K562 (cell line): Measurements from ENCODE around the gene ABHD4. TPM values are rescaled to one million over a fixed set of nuclear protein-coding genes. Genes with fewer than 3 reads are reported as not detected.

Experiments used
- ATAC-seq: fragments of 200-7000 bp; cut with Tn5 transposase; 3 replicates; pipeline ENCODE4 v1.9.1; 2020; ENCODE audit warnings: moderate library complexity
- BruUV-seq: library from RNA; stranded (reverse); fragments of 400-500 nt; replicated peaks from 2 replicates; lab custom pipeline; 2021; lab: Mats Ljungman, UMichigan
- CTCF ChIA-PET: fragments of 300-600 bp; formaldehyde crosslinking; extraction: SDS; loops from one replicate; lab custom pipeline; 2021; ENCODE audit warnings: low intra/inter-chr PET ratio; lab: Yijun Ruan, JAX
- POLR2A ChIA-PET: fragments of 300-600, 350-650 bp; sonication (Branson Sonifier 250); formaldehyde crosslinking; extraction: SDS; loops from one replicate; lab custom pipeline; 2021; ENCODE audit warnings: antibody characterized with exemption, inconsistent platforms; lab: Yijun Ruan, JAX
- DNase-seq, 4 experiments: peaks; one replicate each; pipeline versions ENCODE4 v3.0.0 to v3.0.0-alpha.2; 2011 to 2018; ENCODE audit warnings: low spot score in 3 of 4, mixed read lengths in 3 of 4; ENCODE audit errors: extremely low read depth in 1 of 4
- FAIRE-seq: peaks from 2 replicates; lab custom pipeline; 2011; peaks lifted over from hg19 to GRCh38; lab: Jason Lieb, UNC
- H2AFZ ChIP-seq: 2 replicates; pipeline ENCODE4 v1.6.0; 2011; ENCODE audit warnings: low read depth, low read length, control low read depth, inconsistent platforms
- H3K27ac ChIP-seq: fragments of 200-600 bp; 3 replicates; pipeline ENCODE4 v1.8.0; 2011; ENCODE audit warnings: low read depth, mild to moderate bottlenecking, control low read depth, inconsistent platforms, low read length, moderate library complexity, mixed read lengths; ENCODE audit errors: extremely low read depth
- H3K27me3 ChIP-seq, 2 experiments: fragments of 300-600 bp in 1 of 2; 2 replicates in 1 of 2; 3 replicates in 1 of 2; pipeline versions ENCODE4 v1.6.0 to v1.8.0; 2011; ENCODE audit warnings: inconsistent platforms in 2 of 2, low read length in 2 of 2, mild to moderate bottlenecking in 1 of 2, mixed read lengths in 1 of 2, moderate library complexity in 1 of 2; ENCODE audit not compliant: control insufficient read depth in 2 of 2, insufficient read depth in 2 of 2
- H3K36me3 ChIP-seq: fragments of 300-600 bp; 3 replicates; pipeline ENCODE4 v1.8.0; 2011; ENCODE audit warnings: mild to moderate bottlenecking, low read length, inconsistent platforms; ENCODE audit not compliant: control insufficient read depth, insufficient read depth
- H3K4me1 ChIP-seq, 2 experiments: fragments of 200-600 bp in 1 of 2; replicated peaks in 1 of 2; 2 replicates in 1 of 2; 3 replicates in 1 of 2; pipeline versions ENCODE4 v1.5.1 to v1.8.0; 2011; ENCODE audit warnings: inconsistent platforms in 2 of 2, low read length in 2 of 2, mild to moderate bottlenecking in 1 of 2, mixed read lengths in 1 of 2, moderate library complexity in 1 of 2; ENCODE audit not compliant: control insufficient read depth in 2 of 2, insufficient read depth in 2 of 2
- H3K4me2 ChIP-seq: 2 replicates; pipeline ENCODE4 v1.6.1; 2011; ENCODE audit warnings: low read length, control low read depth, inconsistent platforms, mixed read lengths; ENCODE audit not compliant: insufficient read depth
- H3K4me3 ChIP-seq: fragments of 200-600 bp; sonication (generic), shearing (Covaris generic); 2 replicates; pipeline ENCODE4 v1.5.1; 2016; ENCODE audit warnings: control low read depth, inconsistent platforms
- H3K79me2 ChIP-seq: fragments of 200-600 bp; 3 replicates; pipeline ENCODE4 v1.8.0; 2011; ENCODE audit warnings: low read length, inconsistent platforms; ENCODE audit not compliant: control insufficient read depth, insufficient read depth
- H3K9ac ChIP-seq, 2 experiments: 2 replicates each; pipeline versions ENCODE4 v1.6.0 to v1.6.1; 2011; ENCODE audit warnings: low read depth in 2 of 2, low read length in 2 of 2, control low read depth in 1 of 2, inconsistent platforms in 1 of 2, mild to moderate bottlenecking in 1 of 2, mixed read lengths in 1 of 2; ENCODE audit not compliant: insufficient read depth in 1 of 2
- H3K9me1 ChIP-seq: one replicate; pipeline ENCODE4 v1.6.0; 2011; ENCODE audit warnings: inconsistent platforms, mild to moderate bottlenecking, low read length, moderate library complexity; ENCODE audit not compliant: control insufficient read depth, insufficient read depth
- H3K9me3 ChIP-seq: replicated peaks from 2 replicates; pipeline ENCODE4 v1.5.1; 2011; ENCODE audit warnings: low read depth, low read length, inconsistent platforms; ENCODE audit not compliant: control insufficient read depth, insufficient read depth
- H4K20me1 ChIP-seq: replicated peaks from 2 replicates; pipeline ENCODE4 v1.6.1; 2011; ENCODE audit warnings: low read length, inconsistent platforms, mixed read lengths; ENCODE audit not compliant: control insufficient read depth, insufficient read depth
- WGBS: fragments of 100-300 bp; shearing (Covaris generic); methylation state at CpG from one replicate; pipeline ENCODE4 v1.1.6; 2016; ENCODE audit warnings: low coverage, mixed read lengths; ENCODE audit not compliant: insufficient coverage; ENCODE audit errors: missing lambda C conversion rate; 5-methylcytosine and 5-hydroxymethylcytosine counted together
- in situ Hi-C: fragments of 300-500 bp; cut with MboI; formaldehyde crosslinking; loops from 4 replicates; pipeline ENCODE4 v1.15.0; 2018; ENCODE audit warnings: inconsistent platforms, mixed read lengths
- intact Hi-C: fragments of 100-400 bp; cut with micrococcal nuclease; formaldehyde crosslinking; loops from 2 replicates; pipeline ENCODE4 v1.14.2; 2022
- polyA plus RNA-seq, 8 experiments: library from polyadenylated mRNA; depleted of rRNA in 4 of 8; stranded (reverse) in 5 of 8; unstranded in 3 of 8; fragments of >200 nt; fragmentation: Nextera tagmentation in 2 of 8; fragmentation: Illumina TruSeq in 1 of 8; extraction: Ambion mirVana in 2 of 8; extraction: Trizol in 1 of 8; gene quantifications; 2 replicates each; pipeline versions ENCODE4 v1.2.1 to v1.2.3, GENCODE V29; 2011 to 2014; ENCODE audit warnings: inconsistent platforms in 1 of 8, missing spikeins in 1 of 8
- total RNA-seq, 7 experiments: library from RNA; depleted of rRNA in 6 of 7; stranded (reverse); fragments of >200 nt in 6 of 7; fragmentation: Illumina TruSeq in 2 of 7; extraction: Trizol in 2 of 7; gene quantifications; 2 replicates each; pipeline versions ENCODE4 v1.2.1 to v1.2.3, GENCODE V29; 2011 to 2021; ENCODE audit warnings: low replicate concordance in 1 of 7
- TF ChIP-seq, protein P1 (sequence below): fragments of 200-800 bp; sonication (Bioruptor generic); IDR thresholded peaks from 2 replicates; pipeline ENCODE4 v1.6.1; 2017; ENCODE audit warnings: missing genetic modification characterization, missing compliant biosample characterization

ABHD4 gene
- total and polyA plus RNA-seq, 9 of the 15 experiments (the other 6 are each of a cell fraction or from before 2014, with no cell fraction given): 3.6 to 12.0 (median 7.2) TPM

DNA sequence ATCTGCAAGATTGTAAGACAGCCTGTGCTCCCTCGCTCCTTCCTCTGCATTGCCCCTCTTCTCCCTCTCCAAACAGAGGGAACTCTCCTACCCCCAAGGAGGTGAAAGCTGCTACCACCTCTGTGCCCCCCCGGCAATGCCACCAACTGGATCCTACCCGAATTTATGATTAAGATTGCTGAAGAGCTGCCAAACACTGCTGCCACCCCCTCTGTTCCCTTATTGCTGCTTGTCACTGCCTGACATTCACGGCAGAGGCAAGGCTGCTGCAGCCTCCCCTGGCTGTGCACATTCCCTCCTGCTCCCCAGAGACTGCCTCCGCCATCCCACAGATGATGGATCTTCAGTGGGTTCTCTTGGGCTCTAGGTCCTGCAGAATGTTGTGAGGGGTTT, 46.5 kb upstream of the ABHD4 start:
- intact Hi-C loops: loop anchor here (10.0 kb wide), 1 partner anchor 157 kb away; no protein-coding TSS in a partner anchor
- H2AFZ ChIP-seq: no peak overlapping the region
- in situ Hi-C loops: loop anchor here (10.0 kb wide), 1 partner anchor 167 kb away; no protein-coding TSS in a partner anchor
- ATAC-seq: no peak
- no peak overlapping the region for H3K4me3 ChIP-seq
- WGBS: 24% methylated on average over 3 of the region's 5 CpGs
- H3K9me3 ChIP-seq: no peaks in the 10 kb centered on the region
- POLR2A ChIA-PET: interaction anchor here (1.4 kb wide), 1 partner anchor 10 kb away, joined by 4 read pairs; no protein-coding TSS in a partner anchor
- no peaks in the 10 kb centered on the region for H3K36me3 ChIP-seq
- TF ChIP-seq, protein P1, sequence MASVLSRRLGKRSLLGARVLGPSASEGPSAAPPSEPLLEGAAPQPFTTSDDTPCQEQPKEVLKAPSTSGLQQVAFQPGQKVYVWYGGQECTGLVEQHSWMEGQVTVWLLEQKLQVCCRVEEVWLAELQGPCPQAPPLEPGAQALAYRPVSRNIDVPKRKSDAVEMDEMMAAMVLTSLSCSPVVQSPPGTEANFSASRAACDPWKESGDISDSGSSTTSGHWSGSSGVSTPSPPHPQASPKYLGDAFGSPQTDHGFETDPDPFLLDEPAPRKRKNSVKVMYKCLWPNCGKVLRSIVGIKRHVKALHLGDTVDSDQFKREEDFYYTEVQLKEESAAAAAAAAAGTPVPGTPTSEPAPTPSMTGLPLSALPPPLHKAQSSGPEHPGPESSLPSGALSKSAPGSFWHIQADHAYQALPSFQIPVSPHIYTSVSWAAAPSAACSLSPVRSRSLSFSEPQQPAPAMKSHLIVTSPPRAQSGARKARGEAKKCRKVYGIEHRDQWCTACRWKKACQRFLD: no peak
- CTCF ChIA-PET: no interaction called here
- no peak for DNase-seq
- H3K27ac ChIP-seq: no peak overlapping the region
- BruUV-seq: no TSS peak
- H3K79me2 ChIP-seq: no peaks in the 10 kb centered on the region
- no peaks in the 10 kb centered on the region for H4K20me1 ChIP-seq
- peaks cover 8 to 12% of the 10 kb centered on the region in 2 experiments for H3K4me1 ChIP-seq
- H3K9ac ChIP-seq: no peak overlapping the region
- H3K9me1 ChIP-seq: no peaks in the 10 kb centered on the region
- H3K27me3 ChIP-seq: no peaks in the 10 kb centered on the region
- H3K4me2 ChIP-seq: no peak overlapping the region
- FAIRE-seq: no peak
